HepG2 (cell line): ENCODE measurements around the gene TLN1. TPM values are rescaled to one million over a fixed set of nuclear protein-coding genes. Genes with fewer than 3 reads are reported as not detected.
A peak's percentile ranks its signal among the peaks of the same experiment; 100 is the strongest.

Source experiments
- AHR ChIP-seq: IDR thresholded peaks from 2 replicates; pipeline ENCODE4 v1.6.1; 2018; ENCODE audit warnings: missing genetic modification reagents, missing compliant biosample characterization
- ATF7-NPFF ChIP-seq: sonication (generic); formaldehyde crosslinking; IDR thresholded peaks from 2 replicates; pipeline ENCODE4 v1.8.1; 2023; ENCODE audit warnings: mild to moderate bottlenecking, low read depth, missing genetic modification reagents, moderate library complexity
- DMAP1 ChIP-seq: IDR thresholded peaks from 2 replicates; pipeline ENCODE4 v1.6.1; 2016
- FOXP4 ChIP-seq: sonication (generic); formaldehyde crosslinking; IDR thresholded peaks from 2 replicates; pipeline ENCODE4 v1.4.0; 2020; ENCODE audit warnings: missing genetic modification reagents
- FUBP1 ChIP-seq: sonication (generic); formaldehyde crosslinking; IDR thresholded peaks from 2 replicates; pipeline ENCODE4 v1.5.1; 2020; ENCODE audit warnings: missing genetic modification reagents, mild to moderate bottlenecking, borderline replicate concordance
- GABPB1 ChIP-seq: IDR thresholded peaks from 2 replicates; pipeline ENCODE4 v1.6.1; 2016; ENCODE audit warnings: mild to moderate bottlenecking, missing genetic modification reagents, moderate library complexity, missing compliant biosample characterization
- GPBP1L1 ChIP-seq: sonication (generic); formaldehyde crosslinking; IDR thresholded peaks from 2 replicates; pipeline ENCODE4 v1.5.0; 2020; ENCODE audit warnings: mild to moderate bottlenecking, missing genetic modification reagents
- HMGA1 ChIP-seq: sonication (generic); formaldehyde crosslinking; conservative IDR thresholded peaks from 2 replicates; pipeline ENCODE4 v1.4.0; 2020; ENCODE audit warnings: missing genetic modification reagents
- KDM5B ChIP-seq: sonication (generic); formaldehyde crosslinking; IDR thresholded peaks from 2 replicates; pipeline ENCODE4 v1.4.0; 2020; ENCODE audit warnings: missing genetic modification reagents, mild to moderate bottlenecking, borderline replicate concordance
- PAF1 ChIP-seq: IDR thresholded peaks from 2 replicates; pipeline ENCODE4 v1.6.1; 2016; ENCODE audit warnings: missing genetic modification reagents, missing compliant biosample characterization
- RFXAP ChIP-seq: sonication (generic); formaldehyde crosslinking; IDR thresholded peaks from 2 replicates; pipeline ENCODE4 v1.4.0; 2020; ENCODE audit warnings: missing genetic modification reagents, borderline replicate concordance
- TCF12 ChIP-seq, 2 experiments: fragments of 450-650 bp in 1 of 2; sonication (generic) in 1 of 2; formaldehyde crosslinking in 1 of 2; IDR thresholded peaks; 2 replicates each; pipeline versions ENCODE4 v1.6.1 to v1.8.0; 2017 to 2022; ENCODE audit warnings: antibody characterized with exemption in 1 of 2, mild to moderate bottlenecking in 1 of 2, missing genetic modification reagents in 1 of 2, moderate library complexity in 1 of 2
- TEAD3 ChIP-seq: optimal IDR thresholded peaks from 2 replicates; pipeline ENCODE3; 2016; ENCODE audit warnings: borderline replicate concordance
- TGIF2 ChIP-seq: IDR thresholded peaks from 2 replicates; pipeline ENCODE4 v1.6.1; 2016; ENCODE audit warnings: control low read depth, missing compliant biosample characterization
- ZNF142 ChIP-seq: sonication (generic); formaldehyde crosslinking; IDR thresholded peaks from 2 replicates; pipeline ENCODE4 v1.4.0; 2020; ENCODE audit warnings: missing genetic modification reagents
- ZNF207 ChIP-seq: fragments of 450-650 bp; IDR thresholded peaks from 2 replicates; pipeline ENCODE4 v1.6.1; 2016; ENCODE audit warnings: antibody characterized with exemption, borderline replicate concordance
- ZNF589 ChIP-seq: sonication (generic); formaldehyde crosslinking; conservative IDR thresholded peaks from 2 replicates; pipeline ENCODE4 v1.8.0; 2022; ENCODE audit warnings: mild to moderate bottlenecking, moderate library complexity, missing genetic modification reagents
- polyA plus RNA-seq, 8 experiments: library from polyadenylated mRNA; depleted of rRNA in 3 of 8; stranded (reverse) in 7 of 8; unstranded in 1 of 8; fragments of >200 nt; fragmentation: Illumina TruSeq in 4 of 8; extraction: Trizol in 4 of 8; gene quantifications; 2 replicates each; pipeline versions ENCODE4 v1.2.1 to v1.2.3, GENCODE V29; 2011 to 2016; ENCODE audit warnings: low read depth in 4 of 8, missing spikeins in 1 of 8, mixed read lengths in 1 of 8; ENCODE audit not compliant: insufficient read depth in 1 of 8
- total RNA-seq, 5 experiments: library from RNA; depleted of rRNA; stranded (reverse); fragments of >200 nt; fragmentation: Illumina TruSeq; extraction: Trizol; gene quantifications; 2 replicates each; pipeline ENCODE4 v1.2.3, GENCODE V29; 2016; ENCODE audit warnings: low read depth in 1 of 5

The TLN1 gene
- total and polyA plus RNA-seq, 2 of the 13 experiments (the other 11 are each of a cell fraction or from before 2014, with no cell fraction given): 35.2 to 51.8 TPM

- TF ChIP-seq ATF7-NPFF (CRISPR knock-in tag) (no peak), ZNF589 (no peak), TEAD3 (CRISPR knock-in tag) (no peak), GPBP1L1 (CRISPR knock-in tag) (no peak), RFXAP (0 out of 2 replicates have a peak, but pooled peaks have one; percentile 22), TCF12 (IDR thresholded peaks at IDR 0.05) (no peak), TCF12 (CRISPR knock-in tag; IDR thresholded peaks at IDR 0.05) (0 out of 2 replicates have a peak, but pooled peaks have one; percentile 66), GABPB1 (CRISPR knock-in tag) (peak; percentile 80; the same call in 1 of the 2 replicates), PAF1 (CRISPR knock-in tag) (no peak), KDM5B (CRISPR knock-in tag) (peak; percentile 76), AHR (no peak), FOXP4 (peak; percentile 36; the same call in 1 of the 2 replicates), FUBP1 (CRISPR knock-in tag) (no peak), ZNF142 (CRISPR knock-in tag) (no peak), ZNF207 (no peak), DMAP1 (CRISPR knock-in tag) (no peak; the same call in 1 of the 2 replicates), HMGA1 (CRISPR knock-in tag) (no peak), TGIF2 (no peak)
These were observed 73.6 kb downstream of the TLN1 start, which contains the start of gene CCDC107 (continued) for GRCh38 chr9:35658137-35658967.
